GM12872 (cell line): Measurements from ENCODE around the gene GLCCI1.

Experiments used
- TF ChIP-seq, protein P1 (sequence below): IDR thresholded peaks from 3 replicates; pipeline ENCODE4 v1.5.1; 2011; ENCODE audit warnings: low read depth, mild to moderate bottlenecking, low read length, moderate library complexity; ENCODE audit not compliant: insufficient read depth

GLCCI1 gene

GRCh38 chr7:7962851-7963250 is 5.7 kb upstream of the GLCCI1 start:
- TF ChIP-seq, protein P1, sequence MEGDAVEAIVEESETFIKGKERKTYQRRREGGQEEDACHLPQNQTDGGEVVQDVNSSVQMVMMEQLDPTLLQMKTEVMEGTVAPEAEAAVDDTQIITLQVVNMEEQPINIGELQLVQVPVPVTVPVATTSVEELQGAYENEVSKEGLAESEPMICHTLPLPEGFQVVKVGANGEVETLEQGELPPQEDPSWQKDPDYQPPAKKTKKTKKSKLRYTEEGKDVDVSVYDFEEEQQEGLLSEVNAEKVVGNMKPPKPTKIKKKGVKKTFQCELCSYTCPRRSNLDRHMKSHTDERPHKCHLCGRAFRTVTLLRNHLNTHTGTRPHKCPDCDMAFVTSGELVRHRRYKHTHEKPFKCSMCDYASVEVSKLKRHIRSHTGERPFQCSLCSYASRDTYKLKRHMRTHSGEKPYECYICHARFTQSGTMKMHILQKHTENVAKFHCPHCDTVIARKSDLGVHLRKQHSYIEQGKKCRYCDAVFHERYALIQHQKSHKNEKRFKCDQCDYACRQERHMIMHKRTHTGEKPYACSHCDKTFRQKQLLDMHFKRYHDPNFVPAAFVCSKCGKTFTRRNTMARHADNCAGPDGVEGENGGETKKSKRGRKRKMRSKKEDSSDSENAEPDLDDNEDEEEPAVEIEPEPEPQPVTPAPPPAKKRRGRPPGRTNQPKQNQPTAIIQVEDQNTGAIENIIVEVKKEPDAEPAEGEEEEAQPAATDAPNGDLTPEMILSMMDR, result no peak

GRCh38 chr7:7964250-7964649 is 4.3 kb upstream of the GLCCI1 start:
- TF ChIP-seq, protein P1, result no peak

DNA sequence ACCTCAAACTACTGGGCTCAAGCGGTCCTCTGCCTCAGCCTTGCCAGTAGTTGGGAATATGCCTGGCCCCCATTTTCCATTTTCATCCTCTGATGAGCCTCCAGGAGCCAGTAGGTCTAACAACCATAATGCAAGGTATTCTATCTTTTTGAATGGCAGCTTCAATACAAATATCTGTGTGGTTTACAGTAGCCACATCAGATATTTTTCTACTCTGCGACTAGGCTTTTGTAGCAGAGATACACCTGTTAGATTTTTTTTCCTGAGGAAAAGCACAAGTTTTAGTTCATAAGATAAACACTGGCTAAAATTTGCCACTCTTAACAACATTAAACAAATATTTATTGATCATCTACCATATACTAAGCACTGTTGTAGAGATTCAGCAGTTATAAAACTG is 3.9 kb upstream of the GLCCI1 start:
- TF ChIP-seq, protein P1, result no peak

- TF ChIP-seq, protein P1, result no peak
Observed at GRCh38 chr7:7965301-7965700, 3.3 kb upstream of the GLCCI1 start.

DNA sequence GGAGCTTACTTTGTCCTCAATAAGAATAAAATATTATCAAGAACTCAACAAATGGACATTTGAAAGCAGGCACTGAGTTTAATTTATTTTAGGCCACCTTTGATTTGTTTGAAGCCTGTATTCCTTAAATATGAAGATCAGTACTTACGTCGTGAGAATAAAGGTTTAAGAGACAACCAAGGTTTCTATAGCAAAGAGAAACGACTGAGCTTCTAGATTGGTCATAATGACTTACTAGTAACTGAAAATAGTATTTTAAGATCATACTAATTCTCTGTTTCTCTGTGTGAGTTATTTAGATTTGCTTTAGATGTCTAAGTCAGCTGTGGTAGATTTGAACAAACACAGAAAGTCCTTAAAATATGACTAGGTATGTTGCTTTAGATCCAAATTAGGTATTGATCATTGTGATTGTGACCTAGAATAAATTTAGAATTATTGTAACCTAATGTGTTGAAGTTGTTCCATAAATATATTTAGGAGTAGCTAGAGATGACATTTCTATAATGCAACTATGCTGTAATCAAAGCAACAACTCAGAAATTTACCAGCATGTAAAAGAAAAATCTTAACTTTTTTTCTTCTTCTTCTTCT is 2.4 kb upstream of the GLCCI1 start:
- TF ChIP-seq, protein P1, result no peak

DNA sequence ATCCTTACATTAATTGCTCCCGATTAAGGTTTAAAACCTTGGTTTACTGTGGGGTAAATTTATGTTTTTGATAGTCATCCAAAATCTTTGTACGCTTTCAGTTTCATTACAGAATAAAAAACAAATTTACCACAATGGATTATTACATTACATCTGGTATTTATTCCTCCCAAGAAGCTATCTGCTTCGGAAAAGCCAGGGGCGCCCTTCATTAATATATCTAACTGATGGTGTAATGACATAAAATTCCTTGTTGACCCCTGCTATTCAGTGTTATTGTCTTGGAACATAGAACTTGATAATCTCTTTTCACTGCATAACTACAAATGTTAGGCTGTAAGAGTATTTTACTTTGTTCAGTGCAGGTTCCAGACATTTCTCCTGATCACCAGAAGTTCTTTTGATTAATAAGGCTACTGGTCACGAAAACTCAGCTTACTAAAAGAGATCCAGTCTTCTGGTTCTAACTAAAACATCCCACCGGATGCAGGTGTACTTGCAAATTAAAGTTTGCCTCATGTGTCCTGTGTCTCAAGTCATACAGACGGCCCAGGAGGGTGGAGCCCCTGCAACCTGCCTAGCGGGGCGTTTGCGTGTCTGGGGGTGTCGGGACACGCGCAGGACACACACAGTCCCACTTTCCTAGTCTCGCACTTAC is 581 bp upstream of the GLCCI1 start:
- TF ChIP-seq, protein P1, result no peak

- TF ChIP-seq, protein P1, result peak; percentile 20; the same call in 1 of the 3 replicates
Observed at GRCh38 chr7:7969306-7970236, 975 bp downstream of the GLCCI1 start.
